ENCODE results near the gene FCN1. TPM values are rescaled to one million over a fixed set of nuclear protein-coding genes. Genes with fewer than 3 reads are reported as not detected.

FCN1 gene
- total RNA-seq, 1 donor from 2014 or later = not detected

DNA sequence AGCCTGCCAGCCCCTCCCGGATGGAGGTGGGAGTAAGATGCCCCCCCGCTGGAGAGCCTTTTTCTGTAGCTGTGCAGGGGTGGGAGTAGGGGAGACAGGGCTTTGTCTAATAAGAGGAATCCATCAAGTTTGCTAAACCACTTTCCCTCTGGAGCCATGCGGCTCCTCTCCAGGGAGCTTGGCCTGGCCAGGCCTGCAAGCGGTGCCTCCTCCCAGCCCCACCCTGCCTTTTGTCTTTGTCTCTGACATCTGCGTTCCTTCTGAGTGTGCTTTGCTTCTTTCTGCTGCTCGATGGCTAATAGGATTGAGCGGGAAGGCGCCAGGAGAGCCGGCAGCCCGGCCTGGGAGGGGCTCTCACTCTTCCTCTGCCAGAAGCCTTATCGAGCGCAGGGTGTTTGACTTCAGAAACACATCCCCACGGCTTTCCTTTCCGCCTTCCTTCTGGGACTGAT is 26.7 kb upstream of the FCN1 start:
- H3K4me3 Mint-ChIP-seq (ENCODE audit: unreplicated experiment) = peak overlapping the region; percentile 60
- H3K9me3 Mint-ChIP-seq (ENCODE audit: unreplicated experiment) = peaks cover 8% of the 10 kb centered on the region
- H3K27ac Mint-ChIP-seq (ENCODE audit: unreplicated experiment) = peak overlapping the region; percentile 95
- DNase-seq = peak; percentile 75
- TF ChIP-seq, protein P1, sequence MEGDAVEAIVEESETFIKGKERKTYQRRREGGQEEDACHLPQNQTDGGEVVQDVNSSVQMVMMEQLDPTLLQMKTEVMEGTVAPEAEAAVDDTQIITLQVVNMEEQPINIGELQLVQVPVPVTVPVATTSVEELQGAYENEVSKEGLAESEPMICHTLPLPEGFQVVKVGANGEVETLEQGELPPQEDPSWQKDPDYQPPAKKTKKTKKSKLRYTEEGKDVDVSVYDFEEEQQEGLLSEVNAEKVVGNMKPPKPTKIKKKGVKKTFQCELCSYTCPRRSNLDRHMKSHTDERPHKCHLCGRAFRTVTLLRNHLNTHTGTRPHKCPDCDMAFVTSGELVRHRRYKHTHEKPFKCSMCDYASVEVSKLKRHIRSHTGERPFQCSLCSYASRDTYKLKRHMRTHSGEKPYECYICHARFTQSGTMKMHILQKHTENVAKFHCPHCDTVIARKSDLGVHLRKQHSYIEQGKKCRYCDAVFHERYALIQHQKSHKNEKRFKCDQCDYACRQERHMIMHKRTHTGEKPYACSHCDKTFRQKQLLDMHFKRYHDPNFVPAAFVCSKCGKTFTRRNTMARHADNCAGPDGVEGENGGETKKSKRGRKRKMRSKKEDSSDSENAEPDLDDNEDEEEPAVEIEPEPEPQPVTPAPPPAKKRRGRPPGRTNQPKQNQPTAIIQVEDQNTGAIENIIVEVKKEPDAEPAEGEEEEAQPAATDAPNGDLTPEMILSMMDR (IDR thresholded peaks at IDR 0.05; ENCODE audit: partially characterized antibody, unreplicated experiment) = no peak
- H3K4me1 Mint-ChIP-seq (ENCODE audit: low read depth, unreplicated experiment) = peaks cover 22% of the 10 kb centered on the region
- H3K27me3 Mint-ChIP-seq (ENCODE audit: unreplicated experiment) = peaks cover 4% of the 10 kb centered on the region
- no peaks in the 10 kb centered on the region for H3K36me3 Mint-ChIP-seq (ENCODE audit: unreplicated experiment)

GRCh38 chr9:134943836-134944235 is 26.1 kb upstream of the FCN1 start:
- TF ChIP-seq, protein P1 (IDR thresholded peaks at IDR 0.05; ENCODE audit: partially characterized antibody, unreplicated experiment) = no peak
- H3K27ac Mint-ChIP-seq (ENCODE audit: unreplicated experiment) = peak overlapping the region; percentile 95
- no peak overlapping the region for H3K4me3 Mint-ChIP-seq (ENCODE audit: unreplicated experiment)
- peaks cover 6% of the 10 kb centered on the region for H3K9me3 Mint-ChIP-seq (ENCODE audit: unreplicated experiment)
- peaks cover 23% of the 10 kb centered on the region for H3K4me1 Mint-ChIP-seq (ENCODE audit: low read depth, unreplicated experiment)
- H3K36me3 Mint-ChIP-seq (ENCODE audit: unreplicated experiment) = no peaks in the 10 kb centered on the region
- H3K27me3 Mint-ChIP-seq (ENCODE audit: unreplicated experiment) = peaks cover 4% of the 10 kb centered on the region
- no peak for DNase-seq

DNA sequence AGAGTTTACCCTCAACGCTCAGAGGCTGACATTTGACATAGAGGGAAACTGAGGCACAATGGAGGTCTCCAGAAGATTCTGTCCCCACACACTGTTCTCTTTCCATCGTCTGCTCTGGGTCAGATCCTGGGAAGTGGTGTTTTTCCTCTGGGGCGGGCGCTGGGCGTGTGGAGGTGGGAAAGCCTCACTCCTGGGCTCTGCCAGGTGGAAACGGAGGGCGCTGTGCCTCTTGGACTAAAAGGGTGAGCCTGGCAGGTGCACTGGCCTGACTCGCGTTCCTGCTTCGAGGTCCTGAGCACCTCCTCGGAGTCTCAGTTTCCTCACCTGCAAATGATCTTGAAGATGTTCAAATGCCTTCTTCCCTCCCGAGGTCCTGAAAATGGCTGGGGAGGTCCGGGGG is 25.7 kb upstream of the FCN1 start:
- Mint-ChIP-seq H3K27me3 (ENCODE audit: unreplicated experiment) (peaks cover 4% of the 10 kb centered on the region), H3K4me1 (ENCODE audit: low read depth, unreplicated experiment) (peaks cover 23% of the 10 kb centered on the region), H3K36me3 (ENCODE audit: unreplicated experiment) (no peaks in the 10 kb centered on the region), H3K27ac (ENCODE audit: unreplicated experiment) (no peak overlapping the region), H3K4me3 (ENCODE audit: unreplicated experiment) (no peak overlapping the region), H3K9me3 (ENCODE audit: unreplicated experiment) (peaks cover 6% of the 10 kb centered on the region)
- TF ChIP-seq, protein P1 (IDR thresholded peaks at IDR 0.05; ENCODE audit: partially characterized antibody, unreplicated experiment) = no peak
- DNase-seq = no peak

DNA sequence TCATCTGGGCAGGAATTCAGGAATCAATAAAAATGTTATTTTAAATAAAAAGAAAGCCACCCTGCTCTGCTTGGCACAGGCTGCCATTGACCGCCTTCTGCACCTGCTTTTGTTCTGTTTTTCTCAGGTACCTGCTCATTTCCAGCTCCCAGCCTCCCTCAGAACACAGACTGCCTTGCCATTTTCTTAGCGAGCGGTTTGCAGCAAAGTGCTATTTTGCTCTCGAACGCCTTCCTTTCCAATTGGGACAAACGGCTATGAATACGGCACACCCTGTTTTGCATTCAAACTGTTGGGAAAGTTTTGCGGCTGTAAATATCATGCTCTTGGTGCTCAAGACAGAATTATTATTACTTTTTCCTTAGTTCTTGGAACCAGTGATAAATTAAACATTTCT is 25.1 kb upstream of the FCN1 start:
- H3K27me3 Mint-ChIP-seq (ENCODE audit: unreplicated experiment) = peaks cover 4% of the 10 kb centered on the region
- H3K4me1 Mint-ChIP-seq (ENCODE audit: low read depth, unreplicated experiment) = peaks cover 23% of the 10 kb centered on the region
- no peak overlapping the region for H3K27ac Mint-ChIP-seq (ENCODE audit: unreplicated experiment)
- no peak overlapping the region for H3K4me3 Mint-ChIP-seq (ENCODE audit: unreplicated experiment)
- DNase-seq = no peak
- TF ChIP-seq, protein P1 (IDR thresholded peaks at IDR 0.05; ENCODE audit: partially characterized antibody, unreplicated experiment) = no peak
- H3K9me3 Mint-ChIP-seq (ENCODE audit: unreplicated experiment) = peaks cover 6% of the 10 kb centered on the region
- H3K36me3 Mint-ChIP-seq (ENCODE audit: unreplicated experiment) = no peaks in the 10 kb centered on the region

DNA sequence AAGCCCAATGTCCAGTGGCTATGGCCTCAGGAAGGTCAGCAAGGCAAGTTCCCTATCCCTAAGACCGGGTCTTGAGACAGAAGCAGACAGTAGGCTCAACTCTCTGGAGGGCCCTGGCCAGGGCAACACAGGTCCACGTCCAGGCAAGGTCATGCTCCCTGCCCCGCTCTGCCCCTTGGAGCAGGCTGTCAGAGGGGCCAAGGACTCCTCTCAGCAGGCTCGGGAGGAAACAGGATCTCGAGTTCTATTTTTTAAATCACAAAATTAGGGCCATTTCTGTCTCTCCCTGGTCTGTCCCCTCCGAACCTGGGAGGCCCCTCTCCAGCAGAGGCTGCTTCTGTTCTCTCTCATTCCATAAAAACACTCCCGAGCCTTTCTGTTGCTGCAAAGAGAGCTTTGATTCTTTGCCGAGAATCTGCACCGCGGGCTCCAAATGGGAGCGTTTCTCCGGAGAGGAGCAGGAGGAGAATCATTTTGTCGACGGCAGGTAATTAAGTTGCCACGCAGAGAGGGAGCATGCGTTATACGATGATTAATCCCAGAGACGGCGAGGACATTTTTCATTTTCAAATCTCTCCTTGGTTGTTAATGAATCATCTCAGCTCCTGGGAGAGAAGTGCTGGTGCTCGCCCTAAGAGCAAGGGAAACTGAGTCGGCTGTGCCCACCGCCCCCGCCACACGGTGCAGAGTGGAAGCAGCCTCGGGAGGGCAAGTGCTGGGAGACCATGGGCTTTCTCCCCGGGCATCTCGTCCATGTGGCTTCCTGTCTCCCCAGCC is 24.5 kb upstream of the FCN1 start:
- H3K27me3 Mint-ChIP-seq (ENCODE audit: unreplicated experiment) = peaks cover 4% of the 10 kb centered on the region
- no peak overlapping the region for H3K4me3 Mint-ChIP-seq (ENCODE audit: unreplicated experiment)
- TF ChIP-seq, protein P1 (IDR thresholded peaks at IDR 0.05; ENCODE audit: partially characterized antibody, unreplicated experiment) = no peak
- DNase-seq = no peak
- H3K36me3 Mint-ChIP-seq (ENCODE audit: unreplicated experiment) = no peaks in the 10 kb centered on the region
- peaks cover 23% of the 10 kb centered on the region for H3K4me1 Mint-ChIP-seq (ENCODE audit: low read depth, unreplicated experiment)
- peak overlapping the region; percentile 15 for H3K27ac Mint-ChIP-seq (ENCODE audit: unreplicated experiment)
- H3K9me3 Mint-ChIP-seq (ENCODE audit: unreplicated experiment) = peaks cover 6% of the 10 kb centered on the region

Measured in glutamatergic neuron (in vitro differentiated cells).